ENCODE results near the gene KCTD15. TPM values are rescaled to one million over a fixed set of nuclear protein-coding genes. Genes with fewer than 3 reads are reported as not detected.

KCTD15 gene
- total RNA-seq, 1 donor from 2014 or later = 2.7 TPM

GRCh38 chr19:33755099-33756035, 41.3 kb upstream of the KCTD15 start:
- ChIA-PET POLR2A (no interaction called here), CTCF (no interaction called here)
- no peaks in the 10 kb centered on the region for H3K9me3 Mint-ChIP-seq
- H3K4me1 Mint-ChIP-seq = no peaks in the 10 kb centered on the region
- ATAC-seq (ENCODE audit: low read depth) (no peak), DNase-seq (no peak)
- intact Hi-C loops (cut with micrococcal nuclease) = no loop called here
- peaks cover 2% of the 10 kb centered on the region for H3K27me3 Mint-ChIP-seq
- no peaks in the 10 kb centered on the region for H3K36me3 Mint-ChIP-seq (ENCODE audit: low read depth)
- no peak for TF ChIP-seq CTCF (IDR thresholded peaks at IDR 0.05)
- no peak overlapping the region for H3K4me3 Mint-ChIP-seq
- H3K27ac Mint-ChIP-seq = no peak overlapping the region

- Mint-ChIP-seq H3K9me3 (no peaks in the 10 kb centered on the region), H3K36me3 (ENCODE audit: low read depth) (no peaks in the 10 kb centered on the region), H3K4me3 (no peak overlapping the region), H3K4me1 (no peaks in the 10 kb centered on the region), H3K27ac (no peak overlapping the region), H3K27me3 (peaks cover 2% of the 10 kb centered on the region)
- ChIA-PET CTCF (no interaction called here), POLR2A (no interaction called here)
- ATAC-seq (ENCODE audit: low read depth) (no peak), DNase-seq (no peak)
- no peak for TF ChIP-seq CTCF (IDR thresholded peaks at IDR 0.05)
- intact Hi-C loops (cut with micrococcal nuclease) = no loop called here
These were observed 40.5 kb upstream of the KCTD15 start for GRCh38 chr19:33756177-33756576.

GRCh38 chr19:33758541-33759013, 38.1 kb upstream of the KCTD15 start:
- POLR2A ChIA-PET = no interaction called here
- CTCF ChIA-PET = no interaction called here
- H3K9me3 Mint-ChIP-seq = no peaks in the 10 kb centered on the region
- DNase-seq (no peak), ATAC-seq (ENCODE audit: low read depth) (no peak)
- intact Hi-C loops (cut with micrococcal nuclease) = no loop called here
- TF ChIP-seq CTCF (IDR thresholded peaks at IDR 0.05) = no peak
- H3K4me1 Mint-ChIP-seq = no peaks in the 10 kb centered on the region
- H3K27me3 Mint-ChIP-seq = peaks cover 2% of the 10 kb centered on the region
- H3K27ac Mint-ChIP-seq = no peak overlapping the region
- H3K4me3 Mint-ChIP-seq = no peak overlapping the region
- H3K36me3 Mint-ChIP-seq (ENCODE audit: low read depth) = no peaks in the 10 kb centered on the region

- ChIA-PET POLR2A (no interaction called here), CTCF (no interaction called here)
- Mint-ChIP-seq H3K4me1 (no peaks in the 10 kb centered on the region), H3K36me3 (ENCODE audit: low read depth) (no peaks in the 10 kb centered on the region), H3K27ac (no peak overlapping the region), H3K4me3 (no peak overlapping the region), H3K9me3 (no peaks in the 10 kb centered on the region), H3K27me3 (peaks cover 2% of the 10 kb centered on the region)
- ATAC-seq (ENCODE audit: low read depth) (no peak), DNase-seq (no peak)
- no peak for TF ChIP-seq CTCF (IDR thresholded peaks at IDR 0.05)
- intact Hi-C loops (cut with micrococcal nuclease) = no loop called here
These were observed 37.3 kb upstream of the KCTD15 start for GRCh38 chr19:33759356-33759755.

GRCh38 chr19:33763633-33764371, 32.9 kb upstream of the KCTD15 start:
- intact Hi-C loops (cut with micrococcal nuclease) = no loop called here
- H3K36me3 Mint-ChIP-seq (ENCODE audit: low read depth) = no peaks in the 10 kb centered on the region
- no peak overlapping the region for H3K4me3 Mint-ChIP-seq
- peaks cover 10% of the 10 kb centered on the region for H3K27me3 Mint-ChIP-seq
- no peaks in the 10 kb centered on the region for H3K4me1 Mint-ChIP-seq
- H3K27ac Mint-ChIP-seq = no peak overlapping the region
- no peaks in the 10 kb centered on the region for H3K9me3 Mint-ChIP-seq
- DNase-seq (no peak), ATAC-seq (ENCODE audit: low read depth) (no peak)
- CTCF ChIA-PET = interaction anchor here (2.2 kb wide), 1 partner anchor 14 kb away, joined by 7 read pairs; no protein-coding TSS in a partner anchor
- TF ChIP-seq CTCF (IDR thresholded peaks at IDR 0.05) = no peak
- POLR2A ChIA-PET = no interaction called here
